NCI-H345 treated with DMSO at 0.1 percent for 48 hours (cell line): ENCODE results near the gene AFTPH.

Experiments used
- DNase-seq: peaks from one replicate; lab custom pipeline; 2025; ENCODE audit not compliant: unreplicated experiment; lab: John Stamatoyannopoulos, UW

Gene AFTPH, protein sequence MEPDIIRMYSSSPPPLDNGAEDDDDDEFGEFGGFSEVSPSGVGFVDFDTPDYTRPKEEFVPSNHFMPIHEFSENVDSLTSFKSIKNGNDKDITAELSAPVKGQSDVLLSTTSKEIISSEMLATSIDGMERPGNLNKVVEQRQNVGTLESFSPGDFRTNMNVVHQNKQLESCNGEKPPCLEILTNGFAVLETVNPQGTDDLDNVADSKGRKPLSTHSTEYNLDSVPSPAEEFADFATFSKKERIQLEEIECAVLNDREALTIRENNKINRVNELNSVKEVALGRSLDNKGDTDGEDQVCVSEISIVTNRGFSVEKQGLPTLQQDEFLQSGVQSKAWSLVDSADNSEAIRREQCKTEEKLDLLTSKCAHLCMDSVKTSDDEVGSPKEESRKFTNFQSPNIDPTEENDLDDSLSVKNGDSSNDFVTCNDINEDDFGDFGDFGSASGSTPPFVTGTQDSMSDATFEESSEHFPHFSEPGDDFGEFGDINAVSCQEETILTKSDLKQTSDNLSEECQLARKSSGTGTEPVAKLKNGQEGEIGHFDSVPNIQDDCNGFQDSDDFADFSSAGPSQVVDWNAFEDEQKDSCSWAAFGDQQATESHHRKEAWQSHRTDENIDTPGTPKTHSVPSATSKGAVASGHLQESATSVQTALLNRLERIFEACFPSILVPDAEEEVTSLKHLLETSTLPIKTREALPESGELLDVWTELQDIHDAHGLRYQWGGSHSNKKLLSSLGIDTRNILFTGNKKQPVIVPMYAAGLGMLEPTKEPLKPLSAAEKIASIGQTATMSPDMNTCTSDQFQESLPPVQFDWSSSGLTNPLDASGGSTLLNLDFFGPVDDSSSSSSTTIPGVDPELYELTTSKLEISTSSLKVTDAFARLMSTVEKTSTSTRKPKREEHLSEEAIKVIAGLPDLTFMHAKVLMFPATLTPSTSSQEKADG

DNA sequence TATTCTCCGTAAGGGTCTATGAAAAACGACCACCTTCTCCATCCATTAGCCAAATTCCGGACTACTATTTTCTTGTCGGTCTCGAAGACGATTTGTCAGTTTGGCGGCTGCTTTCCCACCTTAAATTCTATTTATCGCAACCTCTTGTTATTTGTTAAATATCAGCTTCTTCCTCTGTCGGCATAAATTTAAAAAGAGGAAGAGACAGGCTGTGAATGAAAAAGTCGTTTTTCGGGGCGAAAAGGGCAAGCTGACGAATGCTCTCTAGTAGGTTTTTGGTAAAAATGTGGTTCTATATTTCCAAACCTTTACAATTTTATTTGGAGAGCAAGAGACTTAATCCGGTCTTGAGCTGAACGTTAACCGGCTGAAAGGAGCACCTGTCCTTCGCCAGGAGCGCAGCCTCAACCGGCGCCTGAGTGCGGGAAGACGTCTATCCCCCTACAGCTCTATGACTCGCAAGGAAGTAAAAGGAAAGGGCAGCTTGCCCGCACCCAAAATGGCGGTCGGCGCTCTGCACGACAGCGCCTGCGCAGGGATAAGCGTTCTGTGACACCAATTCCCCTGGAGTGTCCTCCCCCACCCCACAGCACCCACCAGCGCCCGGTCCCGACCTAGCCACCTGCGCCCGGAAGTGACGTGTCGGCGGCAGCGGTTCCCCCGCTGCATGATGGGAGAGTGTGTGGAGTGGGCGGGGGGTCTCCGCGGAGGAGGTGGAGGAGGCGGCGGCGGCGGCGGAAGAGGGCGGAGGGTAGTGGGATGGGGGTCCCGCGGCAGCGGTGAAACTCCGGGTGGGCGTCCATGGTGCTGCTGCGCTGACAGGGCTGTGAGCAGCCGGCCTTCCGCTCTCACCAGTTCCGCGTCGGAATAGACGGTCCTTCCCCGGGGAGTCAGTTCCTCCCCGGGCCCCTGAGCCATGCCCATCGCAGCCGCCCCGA lies at the start of gene AFTPH:
Gene AFTPH, plus strand, starts transcription at position 663 of the 938 bp plus-strand sequence. CDS start 27,147 bp downstream, outside the sequence.
- peak; percentile 98 for DNase-seq

DNA sequence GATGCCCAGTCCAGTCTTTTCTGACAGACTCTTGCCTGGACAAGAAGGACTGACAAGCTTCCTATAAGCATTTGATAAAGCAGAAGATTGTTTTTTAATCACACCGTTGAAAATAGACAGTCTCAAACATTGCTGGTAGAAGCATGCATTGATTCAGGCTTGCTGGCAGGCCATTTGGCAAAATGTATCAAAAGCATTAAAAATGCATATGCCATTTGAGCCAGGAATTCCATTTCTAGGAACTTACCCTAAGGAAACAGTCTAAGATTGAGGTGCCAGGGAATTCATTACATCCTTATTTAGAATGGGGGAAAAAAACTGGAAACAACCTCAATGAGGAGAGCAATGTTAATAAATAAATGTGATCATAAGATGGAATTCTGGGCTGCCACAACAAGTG lies 49.5 kb upstream of the AFTPH start:
- DNase-seq = no peak

DNA sequence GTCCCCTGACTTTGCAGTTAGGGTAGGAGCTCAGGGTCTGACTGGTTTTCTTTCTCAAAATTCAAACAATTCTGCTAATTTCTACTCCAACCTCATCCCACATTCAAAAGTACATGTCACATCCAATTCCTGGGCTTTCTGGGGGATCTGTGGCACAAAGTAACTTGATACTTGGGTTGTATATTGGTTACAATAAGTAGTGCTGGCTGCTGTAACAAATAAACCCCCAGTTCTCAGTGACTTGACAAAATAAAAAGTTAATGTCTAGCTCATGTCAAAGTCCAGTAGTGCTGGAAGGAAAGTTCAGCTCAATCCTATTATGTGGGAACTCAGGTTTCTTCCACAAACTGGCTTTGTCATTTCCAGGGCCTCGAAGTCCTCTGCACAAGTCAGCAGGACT lies 47.1 kb upstream of the AFTPH start:
- DNase-seq = no peak

DNA sequence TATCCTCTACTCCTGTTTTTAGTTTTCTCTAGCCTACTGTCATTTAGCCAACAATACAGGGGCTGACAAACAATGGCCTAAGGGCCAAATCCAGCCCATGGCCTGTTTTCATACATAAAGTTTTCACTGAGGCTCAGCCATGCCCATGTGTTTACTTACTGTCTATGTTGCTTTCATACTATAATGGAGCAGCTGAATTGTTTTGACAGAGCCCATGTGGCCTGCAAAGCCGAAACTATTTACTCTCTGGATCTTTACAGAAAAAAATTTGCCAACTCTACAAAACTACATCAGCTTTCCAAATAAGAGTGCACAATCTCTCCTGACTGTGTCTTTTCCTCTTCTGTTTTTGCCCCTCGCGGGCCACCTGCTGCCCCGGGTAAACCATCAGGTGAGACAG lies 46.1 kb upstream of the AFTPH start:
- DNase-seq = peak; percentile 23

DNA sequence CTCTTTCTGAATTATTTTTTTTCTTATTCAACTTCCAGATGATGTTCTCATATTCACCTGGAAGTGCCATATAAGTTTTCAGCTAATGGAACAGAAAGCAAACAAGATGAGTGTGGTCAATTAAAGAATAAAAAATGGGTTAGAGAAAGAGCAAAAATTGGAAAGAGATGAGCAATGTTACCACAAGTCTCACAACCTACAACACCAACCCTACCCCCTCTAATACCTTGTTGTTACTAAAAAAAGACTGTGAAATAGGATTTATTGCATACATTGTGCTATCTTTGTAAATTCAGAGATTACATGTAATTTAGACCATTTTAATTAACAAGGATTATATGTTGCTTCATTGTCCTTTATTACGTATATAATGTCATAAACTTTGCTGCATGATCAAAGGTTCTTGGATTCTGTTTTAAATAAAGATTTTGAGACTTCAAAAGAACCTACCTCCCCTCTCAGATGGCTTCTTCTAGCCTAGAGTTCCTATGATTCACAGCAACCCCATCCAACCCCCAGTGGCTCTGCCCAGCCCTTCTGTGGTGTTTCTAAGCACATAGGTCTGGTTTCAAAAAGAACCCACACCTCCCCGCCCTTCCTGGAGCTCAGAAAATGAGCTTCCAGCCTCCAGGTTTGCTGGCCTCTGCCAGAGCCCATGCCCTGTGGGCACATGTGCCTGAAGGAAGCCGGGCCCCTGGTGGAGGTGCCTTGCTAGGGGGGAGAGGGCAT lies 45.5 kb upstream of the AFTPH start:
- no peak for DNase-seq

DNA sequence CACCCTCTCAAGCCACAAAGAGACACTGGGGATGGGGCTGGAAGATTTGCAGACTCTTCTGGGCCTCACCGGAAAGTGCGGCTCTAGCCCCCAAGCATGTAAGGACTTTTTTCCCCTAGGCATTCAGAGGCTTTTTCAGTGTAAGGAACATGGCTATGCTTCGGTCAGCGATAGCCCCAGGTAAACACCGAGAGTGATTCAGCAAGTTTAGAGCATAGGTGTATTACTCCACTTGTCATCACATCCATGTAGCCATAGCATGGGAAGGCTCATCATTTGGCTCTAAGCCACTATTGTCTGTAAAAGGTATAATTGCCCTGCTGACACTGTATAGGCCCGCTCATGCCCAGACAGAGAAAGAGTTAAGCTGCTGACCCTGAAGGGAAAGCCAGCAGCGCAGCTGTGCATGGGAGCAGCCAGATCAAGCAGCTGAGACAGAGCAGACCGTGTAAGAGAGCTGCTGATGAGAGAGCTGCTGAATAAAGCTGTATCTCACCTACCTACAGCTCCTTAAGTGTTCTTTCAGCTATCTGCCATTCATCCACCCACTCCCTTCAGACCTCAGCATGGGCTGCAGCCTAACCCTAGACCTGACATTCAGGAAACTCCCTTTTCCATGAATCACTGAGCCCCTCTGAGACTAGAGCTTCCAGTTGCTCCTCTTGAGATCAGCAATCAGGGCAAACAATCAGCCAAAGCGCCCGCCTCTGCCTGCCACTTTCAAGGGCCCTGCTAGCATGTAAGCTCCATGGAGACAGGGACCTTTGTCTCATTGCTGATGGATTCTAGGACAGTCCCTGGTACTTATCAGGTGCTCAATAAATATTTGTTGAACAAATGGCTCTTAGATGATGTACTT lies 44.6 kb upstream of the AFTPH start:
- peak; percentile 24 for DNase-seq

DNA sequence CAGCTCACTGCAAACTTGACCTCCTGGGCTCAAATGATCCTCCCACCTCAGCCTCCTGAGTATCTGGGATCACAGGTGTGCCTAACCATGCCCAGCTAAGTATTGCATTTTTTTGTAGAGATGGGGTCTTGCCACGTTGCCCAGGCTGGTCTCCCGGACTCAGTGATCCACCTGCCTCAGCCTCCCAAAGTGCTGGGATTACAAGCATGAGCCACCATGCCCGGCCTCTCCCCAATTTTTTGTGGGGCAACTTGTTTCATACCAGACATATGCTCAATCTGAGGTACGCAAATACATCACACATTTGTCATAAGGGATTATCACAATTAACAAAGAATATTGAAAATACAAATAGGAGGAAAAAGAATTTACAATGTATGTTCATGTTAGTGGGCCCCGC lies 42.5 kb upstream of the AFTPH start:
- no peak for DNase-seq

DNA sequence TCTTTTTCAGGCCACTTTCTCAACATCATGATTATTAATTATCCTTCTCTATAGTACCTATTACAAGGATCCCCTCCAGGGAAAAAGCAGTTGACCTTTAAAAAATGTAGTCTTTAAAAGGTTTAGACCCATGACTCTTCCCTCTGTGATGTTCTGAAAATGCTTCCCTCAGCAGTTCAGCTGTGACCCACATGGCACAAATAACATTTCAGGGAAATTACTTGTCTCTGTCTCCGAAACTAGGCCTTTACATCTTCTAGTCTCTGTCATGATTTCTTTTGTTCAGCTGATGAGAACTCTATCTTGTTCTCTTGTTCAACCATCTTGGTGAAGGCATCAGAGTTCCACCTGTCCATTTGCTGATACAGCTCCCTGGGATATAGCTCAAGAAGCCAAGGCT lies 41.9 kb upstream of the AFTPH start:
- DNase-seq = no peak

DNA sequence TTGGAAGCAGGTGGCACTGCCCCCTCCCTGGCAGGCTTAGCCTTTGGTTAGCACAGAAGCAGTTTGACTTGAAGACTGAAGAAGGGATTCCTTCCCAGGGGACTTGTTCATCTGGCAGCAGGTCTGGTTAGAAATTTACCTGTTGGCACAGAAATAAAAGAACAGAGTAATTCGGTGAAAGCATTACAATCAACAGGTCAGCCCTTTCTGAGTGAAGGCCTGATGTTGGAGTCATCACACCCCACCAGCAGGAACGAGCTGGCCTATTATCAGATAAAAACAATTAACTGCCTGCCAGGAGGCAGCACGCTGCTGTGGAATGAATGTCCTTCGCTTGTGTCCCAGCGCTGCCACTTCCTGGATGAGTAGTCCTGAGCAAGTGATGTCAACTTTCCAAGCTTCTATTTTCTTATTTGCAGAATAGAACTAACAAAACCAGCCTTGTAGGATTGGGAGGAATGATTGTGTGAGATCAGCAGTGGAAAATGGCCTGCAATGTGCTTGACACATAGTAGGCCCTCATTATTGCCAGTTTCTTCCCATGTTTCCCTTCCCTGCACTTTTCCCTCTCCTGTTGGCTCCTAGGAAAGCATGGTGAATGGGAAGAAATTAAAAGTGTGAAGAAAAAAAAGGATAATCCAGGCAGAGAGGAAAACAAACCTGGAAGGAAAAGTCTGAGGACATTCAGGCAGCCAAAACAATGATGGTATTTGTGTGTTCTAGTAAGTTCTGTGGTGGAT lies 41.2 kb upstream of the AFTPH start:
- DNase-seq = no peak

DNA sequence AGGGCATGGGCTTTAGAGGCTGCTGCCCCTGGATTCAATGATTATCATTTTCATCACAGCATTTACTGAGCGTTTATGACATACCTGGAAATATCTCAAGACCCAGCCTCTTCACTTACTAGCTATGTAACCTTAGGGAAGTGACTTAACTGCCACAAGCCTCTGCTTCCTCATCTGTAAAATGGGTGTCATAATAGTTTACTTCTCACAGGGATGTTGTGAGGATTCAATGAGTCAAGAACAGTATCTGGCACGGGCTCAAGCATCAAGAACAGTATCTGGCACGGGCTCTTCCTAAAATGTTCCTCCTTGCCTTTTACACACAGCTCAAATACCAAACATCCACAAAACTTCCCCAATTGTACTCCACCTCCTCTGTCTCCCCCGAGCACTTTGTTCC lies 38.8 kb upstream of the AFTPH start:
- DNase-seq = no peak

DNA sequence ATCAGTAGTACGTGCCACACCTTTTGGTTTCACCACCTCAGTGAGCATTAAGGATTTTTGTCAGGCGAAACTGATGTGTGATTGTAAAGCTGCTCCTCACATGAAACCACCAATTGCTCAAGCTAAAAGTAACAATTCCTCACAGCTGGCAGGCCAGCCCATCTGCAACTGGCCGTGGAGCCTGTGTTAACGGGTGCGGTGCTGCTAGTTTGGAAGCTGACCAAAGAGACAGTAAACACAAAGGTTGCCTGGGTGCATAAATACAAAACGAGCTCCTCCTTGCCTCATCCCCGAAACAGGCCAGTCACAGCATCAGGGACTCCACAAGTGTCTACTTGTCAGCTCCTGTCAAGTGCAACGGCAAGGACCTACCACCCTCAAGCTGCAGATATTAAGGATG lies 38.2 kb upstream of the AFTPH start:
- DNase-seq = peak; percentile 9

DNA sequence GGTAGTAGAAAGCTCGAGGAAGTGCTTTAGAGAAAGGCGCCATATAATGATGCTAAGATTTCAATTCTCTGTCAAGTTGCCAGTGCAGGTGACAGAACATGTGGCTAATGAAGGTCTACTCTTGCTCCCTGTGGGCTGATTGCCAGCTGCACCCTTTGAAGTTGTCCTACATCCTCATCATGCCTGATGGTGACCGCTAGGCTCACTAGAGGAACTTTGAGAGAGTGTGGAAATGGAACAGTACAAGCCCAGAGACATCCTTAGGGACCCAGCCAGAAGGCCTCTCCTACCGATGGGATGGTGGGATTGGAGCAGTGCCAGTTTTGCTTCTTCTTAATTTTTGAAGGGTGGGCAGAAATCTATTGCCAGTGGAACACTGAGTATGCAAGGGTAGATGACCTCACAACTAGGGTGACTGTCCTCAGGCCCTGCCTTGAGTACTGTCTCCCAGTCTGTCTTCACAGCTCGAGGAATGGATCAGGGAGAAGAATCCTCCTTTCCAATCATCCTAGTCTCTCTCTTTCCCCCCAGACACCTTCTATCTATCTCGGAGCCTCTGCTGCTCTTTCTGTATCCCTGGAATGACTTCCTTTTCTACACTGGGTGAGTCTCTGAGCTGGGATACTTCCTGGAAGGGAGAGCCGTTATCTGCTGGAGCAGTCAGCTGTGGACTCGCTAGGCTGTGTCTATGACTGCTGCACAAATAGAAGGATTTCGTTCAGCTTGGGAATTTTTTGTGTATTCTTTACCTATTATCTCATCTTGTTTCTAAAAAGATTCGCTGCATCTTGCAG lies 36.7 kb upstream of the AFTPH start:
- DNase-seq = peak; percentile 45

DNA sequence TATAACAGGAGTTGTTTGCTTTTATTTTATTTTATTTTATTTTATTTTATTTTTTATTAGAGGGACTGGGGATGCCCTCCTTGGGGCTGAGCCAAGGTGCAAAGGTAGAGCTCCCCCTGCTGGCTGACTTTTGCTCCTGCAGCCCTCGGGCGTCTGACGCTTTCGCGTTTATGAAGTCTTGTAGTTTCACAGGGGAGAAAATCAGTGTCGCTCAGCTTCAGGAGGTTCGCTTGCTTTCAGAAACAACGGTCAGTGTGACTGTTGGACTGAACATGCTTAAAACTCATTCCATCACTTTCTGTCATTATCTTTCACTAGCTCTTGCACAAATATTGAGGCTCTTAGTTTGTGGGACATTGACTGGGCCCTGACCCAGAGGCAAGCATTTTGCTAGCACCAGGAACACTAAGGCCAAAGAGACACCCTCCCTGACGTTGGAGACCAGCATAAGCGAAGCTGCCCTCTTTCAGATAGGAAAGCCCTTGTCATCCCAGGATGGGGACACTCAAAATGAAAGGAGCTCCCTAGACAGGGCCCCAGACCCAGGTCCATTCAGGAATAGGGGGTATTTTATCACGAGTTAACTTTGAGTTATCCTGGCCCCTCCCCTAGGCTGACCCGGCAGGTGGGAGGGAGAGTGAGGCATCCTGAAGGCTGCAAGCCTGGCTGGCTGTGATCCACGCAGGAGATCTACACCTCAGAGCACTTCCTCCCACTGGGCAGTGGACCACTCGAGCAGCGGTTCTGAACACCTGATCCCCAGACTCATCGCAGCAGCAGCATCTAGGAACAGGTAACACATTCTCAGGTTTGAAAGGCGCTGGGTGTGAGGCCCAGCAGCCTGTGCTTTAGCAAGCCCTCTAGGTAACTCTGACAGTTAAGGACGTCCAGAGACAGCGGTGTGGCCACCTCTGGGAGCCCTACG lies 35.8 kb upstream of the AFTPH start:
- DNase-seq = peak; percentile 70

DNA sequence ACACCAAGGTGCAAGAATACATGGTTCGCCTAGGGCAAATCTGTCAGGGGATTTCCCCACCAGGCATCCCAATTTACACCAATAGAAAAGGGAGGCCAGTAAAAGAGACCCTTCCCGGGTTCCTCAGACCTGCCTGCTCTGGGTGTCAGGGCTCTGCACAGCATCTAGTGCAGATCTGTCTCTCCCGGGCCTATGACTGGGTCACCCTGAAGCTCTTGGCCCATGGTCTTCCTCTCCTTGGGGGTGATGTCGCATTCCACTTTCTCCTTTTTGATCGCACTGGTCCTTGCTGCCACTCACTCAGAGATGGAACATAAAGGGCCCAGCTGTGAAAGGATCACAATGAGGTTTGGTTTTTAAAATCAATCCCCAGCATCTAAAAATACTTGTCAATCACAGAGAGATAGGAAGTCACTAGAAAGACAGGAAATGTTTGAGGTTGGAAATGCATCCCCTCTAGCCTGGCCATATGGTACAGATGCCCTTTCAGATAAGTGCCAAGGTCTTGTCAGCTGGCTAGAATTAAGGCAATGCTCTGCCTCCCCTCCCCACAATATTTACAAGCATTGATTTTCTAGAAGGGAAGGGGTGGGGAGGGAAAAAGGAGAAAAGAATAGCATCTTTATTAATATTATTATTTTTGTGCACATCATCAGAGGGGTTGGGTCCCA lies 34.9 kb upstream of the AFTPH start:
- DNase-seq = no peak

DNA sequence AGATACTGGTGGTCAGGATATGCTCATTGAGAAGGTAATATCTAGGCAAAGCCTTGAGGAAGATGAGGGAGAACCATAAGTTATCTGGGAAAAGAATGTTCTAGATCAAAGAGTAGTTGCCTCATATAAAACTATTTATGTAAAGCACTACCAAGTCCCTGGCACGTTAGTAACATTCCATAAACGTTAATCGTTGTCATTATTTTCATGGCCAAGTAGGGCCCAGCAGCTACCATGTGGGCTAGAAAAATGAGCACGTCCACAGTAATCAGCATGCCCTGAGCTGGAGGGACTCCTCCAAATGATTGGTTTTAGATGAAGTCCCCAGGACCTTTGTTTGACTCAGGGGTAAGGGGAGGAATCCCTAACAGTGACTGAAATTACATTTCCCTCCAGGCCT lies 32.7 kb upstream of the AFTPH start:
- DNase-seq = no peak

DNA sequence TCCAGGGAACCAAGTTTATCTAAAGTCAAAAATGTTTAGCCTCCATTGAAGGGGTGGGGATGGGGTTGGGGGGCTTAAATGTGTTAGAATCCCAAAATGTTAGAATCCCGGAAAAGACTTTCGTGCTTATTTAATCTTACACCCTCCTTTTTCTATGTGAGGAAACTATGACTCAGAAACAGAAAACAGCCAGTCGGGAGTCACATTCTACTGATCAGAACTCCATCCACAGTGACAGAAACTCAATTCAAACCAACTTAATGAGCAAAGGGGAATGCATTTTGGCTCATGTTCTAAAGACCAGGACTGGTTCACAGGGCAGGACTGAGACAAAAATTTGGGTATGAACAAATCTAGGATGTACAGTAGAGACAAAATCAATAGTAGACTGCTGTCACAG lies 31.9 kb upstream of the AFTPH start:
- no peak for DNase-seq
